HG03135 (cell line): Measurements from ENCODE around the gene GIMAP5.

Experiments
- ATAC-seq: cut with Tn5 transposase; IDR thresholded peaks from one replicate; pipeline ENCODE4 v1.9.1; 2021; ENCODE audit warnings: mild to moderate bottlenecking, moderate library complexity; ENCODE audit not compliant: unreplicated experiment

The GIMAP5 gene

DNA sequence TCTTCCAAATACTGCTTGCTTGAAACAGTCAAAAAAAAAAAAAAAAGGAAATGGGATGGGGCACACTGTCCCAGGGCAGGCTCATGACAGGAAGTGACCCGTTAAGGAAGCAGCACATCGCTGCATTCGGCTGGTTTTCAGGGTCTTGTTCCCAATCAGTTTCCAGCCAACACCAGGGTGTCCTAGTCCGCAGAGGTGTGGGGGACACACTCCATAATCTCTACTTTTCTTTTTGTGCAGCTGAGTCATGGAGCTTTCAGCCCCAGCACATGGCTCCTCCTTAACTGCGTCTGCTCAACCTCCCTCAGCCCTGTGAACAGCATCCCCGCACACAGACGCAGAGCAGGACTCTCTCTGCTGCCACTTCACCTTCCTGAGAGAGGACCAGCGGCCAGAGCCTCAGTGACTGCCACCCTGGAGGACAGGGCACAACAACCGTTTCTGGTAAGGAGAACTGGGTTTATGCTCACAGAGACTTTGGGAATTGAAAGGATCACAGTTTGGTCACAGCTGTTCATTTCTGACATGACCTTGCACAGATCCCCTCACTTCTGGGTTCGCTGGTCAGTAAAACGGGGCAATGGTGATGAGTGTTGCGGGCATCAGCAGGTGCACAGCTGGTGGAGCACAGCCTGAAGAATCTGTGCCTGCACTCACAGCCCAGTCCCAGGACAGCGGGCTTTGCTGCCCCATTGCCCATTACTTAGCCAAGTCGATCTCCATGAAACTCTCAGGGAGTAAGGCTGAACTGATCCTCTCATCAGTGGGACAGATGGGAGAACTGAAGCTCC is at the start of gene GIMAP5:
Gene GIMAP5 (plus strand): TSS at position 154 of the 791 bp plus-strand sequence. CDS start 3,467 bp downstream, outside the sequence.
- ATAC-seq: peak; percentile 76

DNA sequence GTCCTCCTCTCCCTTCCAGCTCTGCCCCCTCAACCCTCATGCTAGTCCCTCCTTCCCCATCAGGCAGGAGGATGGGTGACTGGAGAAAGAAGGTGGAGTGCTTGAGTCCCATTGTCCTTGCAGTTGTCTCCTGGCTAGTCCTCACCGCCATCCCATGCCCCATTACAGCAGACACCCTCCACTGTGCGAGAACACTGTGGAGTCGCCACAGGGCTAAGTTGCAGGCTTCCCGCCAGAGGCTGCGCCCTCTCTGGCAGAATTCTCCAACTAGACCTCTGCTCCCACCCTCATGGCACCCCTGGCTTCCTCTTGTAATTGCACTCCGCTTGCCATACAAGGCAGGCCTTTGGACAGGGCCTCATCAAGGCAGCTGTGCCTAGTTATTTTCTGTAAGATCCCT is 48.6 kb upstream of the GIMAP5 start:
- ATAC-seq: no peak

DNA sequence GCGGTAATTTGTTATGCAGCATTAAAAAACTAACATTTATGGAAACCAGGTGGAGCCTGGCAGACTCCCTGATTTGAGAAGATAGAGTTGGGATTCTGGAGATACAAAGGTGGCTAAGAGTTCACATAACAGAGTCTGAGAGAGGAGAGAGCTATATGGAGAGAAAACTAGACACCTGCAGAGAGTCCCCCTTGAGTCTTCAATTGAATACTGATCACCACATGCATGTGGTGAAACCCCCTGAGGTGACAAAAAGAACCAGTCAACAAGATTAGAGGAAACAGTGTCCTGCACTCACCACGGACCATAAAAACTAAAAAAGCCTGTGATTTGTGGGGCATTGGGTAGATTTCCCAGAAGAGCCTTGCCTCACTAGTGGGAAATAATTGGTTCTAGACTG is 41.6 kb upstream of the GIMAP5 start:
- ATAC-seq: no peak

- no peak for ATAC-seq
Measured at GRCh38 chr7:150703209-150703608, 34.0 kb upstream of the GIMAP5 start.

- ATAC-seq: no peak
Measured at GRCh38 chr7:150715293-150715692, 21.9 kb upstream of the GIMAP5 start.

GRCh38 chr7:150715738-150716137 is 21.5 kb upstream of the GIMAP5 start:
- ATAC-seq: no peak

DNA sequence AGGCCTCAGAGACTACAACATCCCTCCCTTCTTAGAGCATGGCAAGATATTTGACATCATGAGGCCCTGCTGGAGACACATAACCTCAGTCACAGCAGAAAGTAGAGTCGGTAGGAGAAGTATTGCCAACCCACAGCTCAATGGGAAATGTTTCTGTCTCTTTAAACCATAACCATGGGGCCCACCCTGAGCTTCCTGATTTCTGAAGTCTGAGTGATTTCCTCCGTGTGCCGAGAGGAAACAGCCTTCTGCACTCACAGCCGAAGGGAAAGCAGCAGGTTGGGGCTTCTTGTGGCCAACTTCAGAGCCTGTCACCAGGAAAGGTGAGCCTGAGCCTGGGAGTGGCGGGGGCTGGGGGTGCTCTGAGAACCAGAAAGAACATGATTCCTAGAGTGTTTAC is 20.9 kb upstream of the GIMAP5 start, which contains the start of gene GIMAP1:
Gene GIMAP1 (plus strand): TSS at position 246 of the 400 bp plus-strand sequence. CDS start 2,435 bp downstream, outside the sequence.
- ATAC-seq: no peak

GRCh38 chr7:150716939-150717338 is 20.3 kb upstream of the GIMAP5 start:
- ATAC-seq: no peak

GRCh38 chr7:150717814-150718420 is 19.3 kb upstream of the GIMAP5 start:
- no peak for ATAC-seq

- ATAC-seq: no peak
Measured at GRCh38 chr7:150719436-150719835, 17.8 kb upstream of the GIMAP5 start.

- no peak for ATAC-seq
Measured at GRCh38 chr7:150719960-150720891, 17.0 kb upstream of the GIMAP5 start.

DNA sequence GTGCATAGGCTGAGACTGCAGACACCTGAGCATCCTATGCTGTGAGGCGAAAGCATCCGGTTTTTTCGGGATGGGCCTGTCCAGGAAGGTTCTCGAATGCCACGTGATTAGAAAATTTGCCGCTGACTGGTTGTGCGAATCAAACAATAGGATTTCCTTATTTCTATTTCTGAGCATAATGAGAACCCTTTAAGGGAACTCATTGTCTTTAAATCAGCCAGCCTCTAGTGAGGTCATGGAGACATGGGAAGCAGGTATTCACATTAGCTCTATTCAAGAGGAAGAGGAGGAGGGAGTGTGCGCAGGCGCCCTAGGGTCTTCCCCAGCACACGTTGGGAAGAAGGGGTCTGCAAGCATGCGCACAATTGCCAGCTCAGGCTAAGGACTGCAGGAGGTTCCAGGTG is 15.2 kb upstream of the GIMAP5 start:
- no peak for ATAC-seq

DNA sequence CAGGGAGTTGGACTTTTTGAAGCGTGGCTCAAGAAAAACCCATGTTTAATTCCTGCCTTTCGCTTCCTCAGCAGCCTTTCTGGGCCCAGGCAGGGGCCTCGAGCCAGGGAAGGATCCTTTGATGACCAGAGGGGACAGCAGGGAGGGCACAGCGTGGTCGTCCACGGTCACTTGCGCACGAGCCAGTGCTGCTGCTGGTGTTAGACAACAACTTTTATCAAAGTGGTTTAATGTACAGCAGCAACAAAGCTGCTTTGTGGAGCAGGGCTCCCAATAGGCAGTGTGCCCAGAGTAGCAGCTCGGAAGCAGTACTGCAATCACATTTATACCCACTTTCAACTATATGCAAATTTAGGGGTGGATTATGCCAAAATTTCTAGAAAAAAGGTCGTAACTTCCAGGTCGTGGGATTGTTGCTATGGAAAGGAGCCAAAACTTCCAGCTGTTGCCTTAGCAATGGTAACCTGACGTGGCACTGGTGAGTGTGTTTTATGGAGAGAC is 14.7 kb upstream of the GIMAP5 start:
- no peak for ATAC-seq

GRCh38 chr7:150723467-150723866 is 13.8 kb upstream of the GIMAP5 start:
- no peak for ATAC-seq

GRCh38 chr7:150727381-150727780 is 9.8 kb upstream of the GIMAP5 start:
- no peak for ATAC-seq

GRCh38 chr7:150728011-150728410 is 9.2 kb upstream of the GIMAP5 start:
- no peak for ATAC-seq

DNA sequence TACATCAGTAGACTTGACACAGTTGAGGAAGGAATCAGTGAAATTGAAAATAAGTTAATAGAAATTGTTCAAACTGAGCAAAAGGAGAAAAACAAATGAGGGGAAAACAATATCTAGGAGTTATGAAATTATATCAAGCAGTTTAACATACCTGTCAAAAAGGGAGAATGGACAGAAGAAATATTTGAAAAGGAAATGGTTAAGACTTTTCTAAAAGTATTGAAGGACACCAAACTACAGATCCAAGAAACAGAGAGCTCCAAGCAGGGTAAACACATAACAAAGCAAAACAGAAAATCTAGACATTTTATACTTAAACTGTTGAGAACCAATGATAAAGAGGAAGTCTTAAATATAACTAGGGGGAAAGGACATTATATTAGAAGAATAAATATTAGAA is 8.6 kb upstream of the GIMAP5 start:
- no peak for ATAC-seq

GRCh38 chr7:150731916-150732315 is 5.3 kb upstream of the GIMAP5 start:
- no peak for ATAC-seq

DNA sequence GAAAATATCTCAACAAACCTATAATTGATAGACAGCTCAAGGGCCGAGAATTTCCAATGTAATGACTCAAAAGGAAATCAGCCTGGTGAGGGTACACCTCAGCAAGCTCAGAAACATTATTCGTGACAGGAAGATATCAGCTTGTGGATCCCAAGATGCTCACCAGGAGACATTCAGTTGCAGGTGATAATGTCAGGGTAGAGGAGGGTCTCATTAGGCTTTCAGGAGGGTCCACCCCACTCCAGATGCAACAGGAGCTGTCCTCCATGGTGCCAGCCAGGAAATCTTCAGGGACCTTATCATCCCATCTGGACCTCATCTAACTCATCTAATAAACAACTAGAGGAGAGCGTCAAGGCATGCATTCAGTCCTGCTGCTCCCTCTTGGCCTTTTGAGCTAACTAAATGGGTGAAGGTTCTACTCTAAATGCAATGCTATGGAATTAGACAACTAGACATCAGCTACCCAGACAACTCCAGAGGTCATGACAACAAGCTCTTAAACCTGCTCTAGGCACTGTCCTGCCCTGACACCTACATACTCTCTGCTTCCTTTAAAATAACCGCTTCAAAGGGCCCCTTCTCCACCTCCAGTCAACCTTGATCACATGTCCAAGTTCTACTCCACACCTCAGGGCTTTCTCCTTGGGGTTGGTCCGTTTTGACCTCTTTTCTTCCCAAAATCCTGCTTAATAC is 4.3 kb upstream of the GIMAP5 start:
- no peak for ATAC-seq

DNA sequence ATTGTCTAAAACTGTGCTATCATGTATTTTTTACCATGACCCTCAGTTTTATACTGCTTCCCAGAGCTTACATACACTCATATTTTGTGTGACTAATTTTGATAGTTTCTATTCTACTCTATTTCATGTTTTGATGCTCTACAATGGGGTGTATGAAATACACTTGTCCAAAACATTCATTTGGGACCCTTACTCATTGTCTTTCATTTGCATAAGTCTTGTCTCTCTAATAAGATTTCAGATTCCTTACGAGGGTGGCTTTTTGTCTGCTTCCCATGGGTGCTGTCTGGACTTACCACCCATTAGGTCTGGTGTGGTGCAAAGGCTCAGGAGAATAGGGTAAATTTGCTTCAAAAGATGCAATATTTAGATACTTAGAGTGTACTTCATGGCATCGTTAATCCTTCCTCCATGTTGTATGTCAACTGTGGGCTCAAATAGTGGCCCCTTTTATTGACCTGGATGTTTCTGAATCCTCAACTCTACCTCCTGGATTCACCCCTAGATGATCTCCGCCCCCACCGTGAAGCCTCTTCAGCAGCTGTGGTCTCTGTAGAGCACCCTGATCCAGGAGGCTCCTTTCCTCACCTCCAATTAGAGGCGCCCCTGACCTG is 3.6 kb upstream of the GIMAP5 start:
- no peak for ATAC-seq
